Stomach (tissue), 9 donors: Measurements from ENCODE around the gene CLCN2. TPM values are rescaled to one million over a fixed set of nuclear protein-coding genes. Genes with fewer than 3 reads are reported as not detected.

Experiments used
- DNase-seq, 2 donors: peaks; one replicate each; pipeline versions ENCODE4 v3.0.0 to v3.0.0-alpha.2; 2013 to 2019
- H3K27ac ChIP-seq, 5 donors: fragments of 200-600 bp in 4 of 5; sonication (generic) in 4 of 5; one replicate each; pipeline ENCODE4 v1.5.1; 2013 to 2019; ENCODE audit warnings: mild to moderate bottlenecking in 1 of 5, moderate library complexity in 1 of 5
- H3K27me3 ChIP-seq, 3 donors: fragments of 200-600 bp; sonication (generic); one replicate each; pipeline ENCODE4 v1.5.1; 2017 to 2019; ENCODE audit warnings: mixed run types in 1 of 3
- H3K36me3 ChIP-seq, 4 donors: fragments of 200-600 bp; sonication (generic); 1 replicate in 3 of 4; 2 replicates in 1 of 4; pipeline ENCODE4 v1.5.1; 2016 to 2019
- H3K4me1 ChIP-seq, 4 donors: fragments of 200-600 bp; sonication (generic); one replicate each; pipeline ENCODE4 v1.5.1; 2016 to 2019
- H3K4me3 ChIP-seq, 4 donors: fragments of 200-600 bp; sonication (generic) in 3 of 4; one replicate each; pipeline ENCODE4 v1.5.1; 2016 to 2019; ENCODE audit warnings: mild to moderate bottlenecking in 1 of 4
- H3K9me3 ChIP-seq, 4 donors: fragments of 200-600 bp; sonication (generic); one replicate each; pipeline ENCODE4 v1.5.1; 2016 to 2019
- CTCF ChIP-seq, 7 experiments: fragments of 450-650 bp in 4 of 7; fragments of 200-600 bp in 3 of 7; sonication (generic) in 3 of 7; IDR thresholded peaks; one replicate each; pipeline ENCODE4 v1.5.1; 2016 to 2019; ENCODE audit warnings: antibody characterized with exemption in 7 of 7, control low read depth in 2 of 7, mild to moderate bottlenecking in 1 of 7
- EP300 ChIP-seq: sonication (generic); formaldehyde crosslinking; IDR thresholded peaks from one replicate; pipeline ENCODE4 v1.6.1; 2017; ENCODE audit warnings: antibody characterized with exemption
- POLR2A ChIP-seq, 4 donors: fragments of 450-650 bp; IDR thresholded peaks; one replicate each; pipeline ENCODE4 v1.6.1; 2016; ENCODE audit warnings: antibody characterized with exemption in 4 of 4, control low read depth in 2 of 4, mild to moderate bottlenecking in 1 of 4, moderate library complexity in 1 of 4
- POLR2AphosphoS5 ChIP-seq, 3 donors: sonication (generic); formaldehyde crosslinking; IDR thresholded peaks; one replicate each; pipeline ENCODE4 v1.6.1; 2016; ENCODE audit warnings: antibody characterized with exemption in 3 of 3
- WGBS, 5 donors: extraction: QIAGEN DNeasy Blood & Tissue Kit in 3 of 5; methylation state at CpG; one replicate each; pipeline versions ENCODE4 v1.1.5 to v1.1.7; 2013 to 2018; 5-methylcytosine and 5-hydroxymethylcytosine counted together
- intact Hi-C: fragments of 100-400 bp; cut with DNase I; formaldehyde crosslinking; loops from one replicate; pipeline ENCODE4 v1.15.1; 2023; ENCODE audit warnings: low total_unique reads
- polyA plus RNA-seq, 3 donors: library from polyadenylated mRNA; stranded (reverse); fragments of 200-250 nt; gene quantifications; one replicate each; pipeline ENCODE4 v1.2.3, GENCODE V29; 2013
- small RNA-seq, 4 donors: library from RNA; depleted of rRNA; stranded (forward); fragments of <200 nt; gene quantifications; one replicate each; pipeline ENCODE3, GENCODE V24; 2016
- total RNA-seq, 5 donors: library from RNA; depleted of rRNA; stranded (reverse); fragments of >200 nt; gene quantifications; one replicate each; pipeline versions ENCODE4 v1.1.0 to v1.2.3, GENCODE V29; 2014 to 2016
- donor health status: healthy with polysubstance abuse.
- donor health status: Bipolar disorder and iron deficiency.
- donor health status: healthy.

Gene CLCN2
- total and polyA plus RNA-seq, 8 donors, result 2.1 to 34.5 (median 5.1) TPM

GRCh38 chr3:184296616-184297015 is 64.8 kb downstream of the CLCN2 start:
- WGBS, 5 donors, result 70 to 88% (median 79%) methylated on average over 7 of the region's 7 CpGs
- Histone ChIP-seq H3K4me3 (no peak overlapping the region), H3K9me3 (no peaks in the 10 kb centered on the region), H3K4me1 (peaks cover 10 to 25% (median 21%) of the 10 kb centered on the region in 4 donors), H3K36me3 (peaks cover 5 to 16% (median 14%) of the 10 kb centered on the region in 4 donors), H3K27ac (no peak overlapping the region), H3K27me3 (no peaks in the 10 kb centered on the region)
- intact Hi-C loops, result no loop called here
- TF ChIP-seq POLR2A (IDR thresholded peaks at IDR 0.05) (no peak), EP300 (no peak), CTCF (IDR thresholded peaks at IDR 0.05) (no peak), POLR2AphosphoS5 (IDR thresholded peaks at IDR 0.05) (no peak)
- DNase-seq, result no peak

Small RNA genes within 50 kb of the gene (small RNA-seq; reads per million reads assigned to genes)
- 1,640 to 2,799 (median 2,271) reads per million in 4 donors for gene SNORD66

Other genes with a start within 250 kb of the CLCN2 start
- 100 to 1,000 TPM in 1 of 5 donors, 10 to 100 TPM in 3, 1 to 10 TPM in 1; 1.4 to 113 (median 36.5) TPM for gene EIF2B5, start 226.2 kb downstream of the CLCN2 start, total RNA-seq
- 10 to 100 TPM; 33.0 to 42.0 (median 33.7) TPM for gene EIF2B5, start 226.2 kb downstream of the CLCN2 start, polyA plus RNA-seq
- 100 to 1,000 TPM in 1 of 5 donors, 10 to 100 TPM in 4; 27.9 to 107 (median 55.4) TPM for gene DVL3, start 206.2 kb downstream of the CLCN2 start, total RNA-seq
- gene DVL3, start 206.2 kb downstream of the CLCN2 start, polyA plus RNA-seq, result 10 to 100 TPM; 21.2 to 26.4 (median 25.8) TPM
- gene AP2M1, start 186.8 kb downstream of the CLCN2 start, total RNA-seq, result 100 to 1,000 TPM in 4 of 5 donors, 10 to 100 TPM in 1; 96.2 to 204 (median 134) TPM
- 100 to 1,000 TPM; 143 to 220 (median 208) TPM for gene AP2M1, start 186.8 kb downstream of the CLCN2 start, polyA plus RNA-seq
- gene ABCF3, start 175.4 kb downstream of the CLCN2 start, total RNA-seq, result 100 to 1,000 TPM in 1 of 5 donors, 10 to 100 TPM in 4; 21.6 to 194 (median 55.9) TPM
- 10 to 100 TPM; 43.4 to 45.0 (median 44.5) TPM for gene ABCF3, start 175.4 kb downstream of the CLCN2 start, polyA plus RNA-seq
- gene VWA5B2, start 132.0 kb downstream of the CLCN2 start, total RNA-seq, result 10 to 100 TPM in 2 of 5 donors, 1 to 10 TPM in 2, under 1 TPM in 1; under 0.01 to 100.0 (median 2.4) TPM
- gene VWA5B2, start 132.0 kb downstream of the CLCN2 start, polyA plus RNA-seq, result 1 to 10 TPM; 1.6 to 3.5 (median 2.4) TPM
- gene ALG3, start 112.6 kb downstream of the CLCN2 start, total RNA-seq, result 100 to 1,000 TPM in 1 of 5 donors, 10 to 100 TPM in 4; 17.1 to 253 (median 24.1) TPM
- gene ALG3, start 112.6 kb downstream of the CLCN2 start, polyA plus RNA-seq, result 10 to 100 TPM; 20.9 to 22.5 (median 20.9) TPM
- 10 to 100 TPM in 1 of 5 donors, 1 to 10 TPM in 2, under 1 TPM in 1, not detected in 1; 0.73 to 18.5 (median 4.2) TPM for gene EEF1AKMT4, start 111.9 kb downstream of the CLCN2 start, total RNA-seq
- 1 to 10 TPM; 4.4 to 6.5 (median 6.4) TPM for gene EEF1AKMT4, start 111.9 kb downstream of the CLCN2 start, polyA plus RNA-seq
- gene CAMK2N2, start 100.1 kb downstream of the CLCN2 start, total RNA-seq, result not detected
- gene CAMK2N2, start 100.1 kb downstream of the CLCN2 start, polyA plus RNA-seq, result 1 to 10 TPM in 1 of 3 donors, under 1 TPM in 2; 0.58 to 1.2 (median 0.68) TPM
- 1 to 10 TPM in 1 of 5 donors, under 1 TPM in 1, not detected in 3; 0.45 to 2.9 TPM for gene ECE2, start 85.6 kb downstream of the CLCN2 start, total RNA-seq
- gene ECE2, start 85.6 kb downstream of the CLCN2 start, polyA plus RNA-seq, result not detected
- gene PSMD2, start 62.4 kb downstream of the CLCN2 start, total RNA-seq, result 100 to 1,000 TPM; 124 to 239 (median 172) TPM
- 100 to 1,000 TPM in 1 of 3 donors, 10 to 100 TPM in 2; 73.0 to 119 (median 81.7) TPM for gene PSMD2, start 62.4 kb downstream of the CLCN2 start, polyA plus RNA-seq
- gene EIF4G1, start 47.0 kb downstream of the CLCN2 start, total RNA-seq, result 100 to 1,000 TPM; 167 to 572 (median 203) TPM
- gene EIF4G1, start 47.0 kb downstream of the CLCN2 start, polyA plus RNA-seq, result 100 to 1,000 TPM in 2 of 3 donors, 10 to 100 TPM in 1; 86.5 to 171 (median 134) TPM
- gene FAM131A, start 24.0 kb downstream of the CLCN2 start, total RNA-seq, result 10 to 100 TPM in 3 of 5 donors, 1 to 10 TPM in 2; 1.8 to 73.2 (median 28.8) TPM
- gene FAM131A, start 24.0 kb downstream of the CLCN2 start, polyA plus RNA-seq, result 10 to 100 TPM; 10.0 to 13.0 (median 12.5) TPM
- gene POLR2H, start 105 bp upstream of the CLCN2 start, total RNA-seq, result 100 to 1,000 TPM in 2 of 5 donors, 10 to 100 TPM in 3; 14.0 to 273 (median 85.0) TPM
- gene POLR2H, start 105 bp upstream of the CLCN2 start, polyA plus RNA-seq, result 100 to 1,000 TPM; 103 to 142 (median 116) TPM
- gene THPO, start 16.6 kb upstream of the CLCN2 start, total RNA-seq, result not detected
- 1 to 10 TPM in 1 of 3 donors, under 1 TPM in 2; 0.38 to 1.8 (median 0.93) TPM for gene THPO, start 16.6 kb upstream of the CLCN2 start, polyA plus RNA-seq
- gene CHRD, start 18.4 kb upstream of the CLCN2 start, total RNA-seq, result 10 to 100 TPM in 1 of 5 donors, 1 to 10 TPM in 4; 6.1 to 27.2 (median 9.2) TPM
- 1 to 10 TPM; 5.2 to 7.1 (median 5.7) TPM for gene CHRD, start 18.4 kb upstream of the CLCN2 start, polyA plus RNA-seq
- 10 to 100 TPM; 20.4 to 33.3 (median 22.8) TPM for gene EPHB3, start 200.2 kb upstream of the CLCN2 start, total RNA-seq
- 10 to 100 TPM in 1 of 3 donors, 1 to 10 TPM in 2; 2.9 to 25.1 (median 8.5) TPM for gene EPHB3, start 200.2 kb upstream of the CLCN2 start, polyA plus RNA-seq